Neuronal stem cell (in vitro differentiated cells): ENCODE measurements around the gene MFGE8.

Source experiments
- DNase-seq: peaks from one replicate; pipeline ENCODE4 v3.0.0-alpha.2; 2013; ENCODE audit warnings: low spot score
- H2AFZ ChIP-seq: one replicate; pipeline ENCODE4 v1.6.1; 2013; ENCODE audit warnings: mild to moderate bottlenecking, low read length, inconsistent platforms
- H2AK5ac ChIP-seq: 2 replicates; pipeline ENCODE4 v1.6.1; 2013; ENCODE audit warnings: low read depth, mild to moderate bottlenecking, inconsistent platforms, low read length, moderate library complexity, mixed read lengths
- H2BK120ac ChIP-seq: 2 replicates; pipeline ENCODE4 v1.6.1; 2013; ENCODE audit warnings: low read depth, mild to moderate bottlenecking, inconsistent platforms, low read length, moderate library complexity, mixed read lengths
- H2BK12ac ChIP-seq: one replicate; pipeline ENCODE4 v1.6.1; 2013; ENCODE audit warnings: low read length, inconsistent platforms
- H2BK15ac ChIP-seq: 2 replicates; pipeline ENCODE4 v1.6.1; 2013; ENCODE audit warnings: mild to moderate bottlenecking, low read length, inconsistent platforms, mixed read lengths
- H2BK5ac ChIP-seq: one replicate; pipeline ENCODE4 v1.6.1; 2013; ENCODE audit warnings: inconsistent platforms, mild to moderate bottlenecking, low read length, moderate library complexity
- H3K14ac ChIP-seq: one replicate; pipeline ENCODE4 v1.6.1; 2013; ENCODE audit warnings: low read length, inconsistent platforms
- H3K18ac ChIP-seq: 2 replicates; pipeline ENCODE4 v1.6.1; 2013; ENCODE audit warnings: low read length, inconsistent platforms
- H3K23ac ChIP-seq: 2 replicates; pipeline ENCODE4 v1.6.1; 2013; ENCODE audit warnings: low read depth, mild to moderate bottlenecking, mixed read lengths, low read length, inconsistent platforms; ENCODE audit not compliant: poor library complexity
- H3K27ac ChIP-seq: replicated peaks from 3 replicates; pipeline ENCODE4 v1.5.1; 2013; ENCODE audit warnings: low read length, inconsistent platforms
- H3K27me3 ChIP-seq, 3 experiments: 2 replicates each; pipeline ENCODE4 v1.6.1; 2013; ENCODE audit warnings: low read length in 3 of 3, mild to moderate bottlenecking in 2 of 3, inconsistent platforms in 1 of 3, low read depth in 1 of 3, mixed read lengths in 1 of 3, moderate library complexity in 1 of 3; ENCODE audit not compliant: control insufficient read depth in 3 of 3, insufficient read depth in 3 of 3
- H3K36me3 ChIP-seq, 2 donors: replicated peaks in 1 of 2; 2 replicates each; pipeline ENCODE4 v1.6.1; 2013; ENCODE audit warnings: low read length in 2 of 2; ENCODE audit not compliant: control insufficient read depth in 2 of 2, insufficient read depth in 2 of 2
- H3K4ac ChIP-seq: 2 replicates; pipeline ENCODE4 v1.6.1; 2013; ENCODE audit warnings: inconsistent platforms, mild to moderate bottlenecking, low read length, moderate library complexity
- H3K4me1 ChIP-seq, 2 donors: 1 replicate in 1 of 2; 2 replicates in 1 of 2; pipeline ENCODE4 v1.6.1; 2013; ENCODE audit warnings: low read length in 2 of 2, low read depth in 1 of 2; ENCODE audit not compliant: control insufficient read depth in 2 of 2, insufficient read depth in 1 of 2
- H3K4me2 ChIP-seq: one replicate; pipeline ENCODE4 v1.6.1; 2013; ENCODE audit warnings: mild to moderate bottlenecking, low read length, inconsistent platforms; ENCODE audit not compliant: insufficient read depth, poor library complexity, severe bottlenecking
- H3K4me3 ChIP-seq, 2 donors: 2 replicates each; pipeline ENCODE4 v1.5.1; 2013; ENCODE audit warnings: low read length in 2 of 2, mild to moderate bottlenecking in 2 of 2, inconsistent platforms in 1 of 2, moderate library complexity in 1 of 2
- H3K79me1 ChIP-seq: one replicate; pipeline ENCODE4 v1.6.1; 2013; ENCODE audit warnings: low read depth, mild to moderate bottlenecking, inconsistent platforms, low read length, moderate library complexity
- H3K9ac ChIP-seq: one replicate; pipeline ENCODE4 v1.6.1; 2013; ENCODE audit warnings: mild to moderate bottlenecking, low read depth, low read length, inconsistent platforms; ENCODE audit not compliant: poor library complexity
- H3K9me3 ChIP-seq, 2 donors: replicated peaks in 1 of 2; 2 replicates each; pipeline versions ENCODE3 to v1.6.1; 2013; ENCODE audit warnings: low read length in 2 of 2, mild to moderate bottlenecking in 2 of 2, inconsistent platforms in 1 of 2, low read depth in 1 of 2, mixed read lengths in 1 of 2, moderate library complexity in 1 of 2; ENCODE audit not compliant: control insufficient read depth in 2 of 2, insufficient read depth in 1 of 2
- H4K8ac ChIP-seq: one replicate; pipeline ENCODE4 v1.6.1; 2013; ENCODE audit warnings: low read depth, mild to moderate bottlenecking, inconsistent platforms, low read length, moderate library complexity
- H4K91ac ChIP-seq: one replicate; pipeline ENCODE4 v1.6.1; 2013; ENCODE audit warnings: low read length, low read depth, mild to moderate bottlenecking, inconsistent platforms; ENCODE audit not compliant: poor library complexity
- WGBS, 2 donors: extraction: QIAGEN DNeasy Blood & Tissue Kit; methylation state at CpG; one replicate each; pipeline ENCODE4 v1.1.7; 2013; ENCODE audit warnings: missing lambda C conversion rate in 2 of 2, mixed read lengths in 1 of 2; ENCODE audit not compliant: insufficient read length in 2 of 2, insufficient replicate concordance in 1 of 2; ENCODE audit errors: extremely low coverage in 2 of 2; 5-methylcytosine and 5-hydroxymethylcytosine counted together

The MFGE8 gene

GRCh38 chr15:88954431-88955277 lies 41.5 kb upstream of the MFGE8 start:
- H2BK120ac ChIP-seq, result peak overlapping the region; percentile 34
- H3K23ac ChIP-seq, result peak overlapping the region; percentile 3
- no peak overlapping the region for H3K4me2 ChIP-seq
- H3K27ac ChIP-seq, result no peak overlapping the region
- H2BK12ac ChIP-seq, result no peak overlapping the region
- H3K14ac ChIP-seq, result no peak overlapping the region
- no peak overlapping the region for H4K91ac ChIP-seq
- no peaks in the 10 kb centered on the region for H3K27me3 ChIP-seq
- H2AK5ac ChIP-seq, result peak overlapping the region; percentile 81
- peaks cover 8% of the 10 kb centered on the region in 2 donors for H3K4me1 ChIP-seq
- no peaks in the 10 kb centered on the region for H3K79me1 ChIP-seq
- peak overlapping the region; percentile 94 for H2AFZ ChIP-seq
- H2BK5ac ChIP-seq, result peak overlapping the region; percentile 54
- no peaks in the 10 kb centered on the region for H3K36me3 ChIP-seq
- H3K4me3 ChIP-seq, result no peak overlapping the region
- WGBS, 2 donors, result no CpG with 5 or more reads among the region's 15 CpGs
- no peak overlapping the region for H4K8ac ChIP-seq
- H3K9ac ChIP-seq, result no peak overlapping the region
- DNase-seq, result no peak
- peak overlapping the region; percentile 86 for H3K18ac ChIP-seq
- H3K9me3 ChIP-seq, result no peaks in the 10 kb centered on the region
- peak overlapping the region; percentile 26 for H3K4ac ChIP-seq
- H2BK15ac ChIP-seq, result no peak overlapping the region

DNA sequence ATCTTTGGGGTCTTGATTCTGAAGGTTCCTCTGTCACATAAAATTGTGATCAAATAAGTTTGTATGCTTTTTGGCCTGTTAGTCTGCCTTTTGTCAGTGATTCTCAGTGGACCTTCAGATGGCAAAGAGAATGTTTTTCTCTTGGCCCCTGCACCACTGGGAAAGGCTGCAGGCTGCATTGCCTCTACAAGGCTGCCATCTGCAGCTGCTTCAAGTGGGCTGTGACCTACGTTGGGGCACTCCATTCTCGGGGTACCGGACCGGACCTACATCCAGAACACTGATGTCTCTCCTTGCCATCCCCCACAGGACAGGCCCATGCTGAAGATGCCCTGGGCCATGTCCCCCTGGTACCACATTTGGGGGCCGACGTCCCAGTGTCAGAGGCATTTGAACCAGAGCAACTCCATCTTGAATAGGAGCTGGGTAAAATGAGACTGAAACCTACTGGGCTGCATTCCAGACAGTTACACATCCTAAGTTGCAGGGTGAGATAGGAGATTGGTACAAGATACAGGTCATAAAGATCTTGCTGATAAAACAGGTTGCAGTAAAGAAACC lies 37.5 kb upstream of the MFGE8 start:
- Histone ChIP-seq H2AFZ (no peak overlapping the region), H2BK15ac (no peak overlapping the region), H2BK12ac (no peak overlapping the region), H3K4me2 (no peak overlapping the region), H2AK5ac (no peak overlapping the region), H3K23ac (no peak overlapping the region), H3K14ac (no peak overlapping the region), H3K36me3 (no peaks in the 10 kb centered on the region), H4K91ac (no peak overlapping the region), H3K4me1 (peaks cover 8% of the 10 kb centered on the region in 2 donors), H3K79me1 (no peaks in the 10 kb centered on the region), H3K9ac (no peak overlapping the region), H2BK120ac (no peak overlapping the region), H2BK5ac (no peak overlapping the region), H3K4ac (no peak overlapping the region), H3K27me3 (peaks cover 0 to 4% (median 0%) of the 10 kb centered on the region in 3 experiments), H4K8ac (no peak overlapping the region), H3K27ac (no peak overlapping the region), H3K18ac (no peak overlapping the region), H3K9me3 (no peaks in the 10 kb centered on the region), H3K4me3 (no peak overlapping the region)
- no peak for DNase-seq
- WGBS, 2 donors, result no CpG with 5 or more reads among the region's 6 CpGs

DNA sequence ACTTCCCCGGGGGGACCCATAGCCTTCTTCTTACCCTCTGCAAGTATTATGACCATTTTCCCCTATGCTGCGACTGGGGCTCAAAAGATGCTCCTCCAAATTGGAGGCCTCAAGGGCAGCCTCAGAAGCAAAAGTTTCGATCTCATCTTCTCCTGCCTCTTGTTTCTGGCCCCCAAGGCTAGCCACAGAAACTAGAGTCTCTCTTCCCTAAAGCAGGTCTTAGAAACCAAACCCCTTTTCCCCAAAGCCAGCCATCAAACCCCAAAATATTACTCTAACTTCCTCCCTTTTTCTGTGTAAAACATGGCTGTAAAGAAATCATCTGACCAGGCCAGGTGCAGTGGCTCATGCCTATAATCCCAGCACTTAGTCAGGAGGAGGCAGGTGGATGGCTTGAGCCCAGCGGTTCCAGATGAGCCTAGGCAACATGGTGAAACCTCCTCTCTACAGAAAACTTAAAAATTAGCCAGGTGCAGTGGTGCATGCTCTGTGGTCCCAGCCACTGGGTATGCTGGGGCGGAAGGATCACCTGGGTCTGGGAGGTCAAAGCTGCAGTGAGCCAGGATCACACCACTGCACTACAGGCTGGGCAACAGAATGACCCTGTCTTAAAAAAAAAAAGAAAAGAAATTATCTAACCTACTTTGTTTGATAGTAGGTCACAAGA lies 36.7 kb upstream of the MFGE8 start:
- peak overlapping the region; percentile 5 for H3K23ac ChIP-seq
- no peak overlapping the region for H2BK120ac ChIP-seq
- H3K4me1 ChIP-seq, result peaks cover 6 to 8% of the 10 kb centered on the region in 2 donors
- no peak overlapping the region for H2BK5ac ChIP-seq
- H4K91ac ChIP-seq, result no peak overlapping the region
- no peak overlapping the region for H2BK12ac ChIP-seq
- no peak overlapping the region for H3K9ac ChIP-seq
- H3K79me1 ChIP-seq, result no peaks in the 10 kb centered on the region
- no peak overlapping the region for H3K4me2 ChIP-seq
- no peaks in the 10 kb centered on the region for H3K36me3 ChIP-seq
- no peak overlapping the region for H2AFZ ChIP-seq
- no peaks in the 10 kb centered on the region for H3K9me3 ChIP-seq
- H2BK15ac ChIP-seq, result no peak overlapping the region
- H3K27ac ChIP-seq, result no peak overlapping the region
- H3K4ac ChIP-seq, result no peak overlapping the region
- no peak overlapping the region for H3K4me3 ChIP-seq
- no peak overlapping the region for H3K18ac ChIP-seq
- DNase-seq, result no peak
- H2AK5ac ChIP-seq, result no peak overlapping the region
- H4K8ac ChIP-seq, result no peak overlapping the region
- no CpG with 5 or more reads among the region's 5 CpGs for WGBS, 2 donors
- H3K27me3 ChIP-seq, result peaks cover 0 to 4% (median 0%) of the 10 kb centered on the region in 3 experiments
- no peak overlapping the region for H3K14ac ChIP-seq

- no peak overlapping the region for H2BK5ac ChIP-seq
- no peaks in the 10 kb centered on the region for H3K36me3 ChIP-seq
- DNase-seq, result no peak
- peaks cover 0 to 1% of the 10 kb centered on the region in 2 donors for H3K9me3 ChIP-seq
- no peak overlapping the region for H4K8ac ChIP-seq
- H3K14ac ChIP-seq, result no peak overlapping the region
- WGBS, 2 donors, result no CpG with 5 or more reads among the region's 4 CpGs
- H3K27ac ChIP-seq, result no peak overlapping the region
- no peak overlapping the region for H4K91ac ChIP-seq
- H3K9ac ChIP-seq, result no peak overlapping the region
- no peaks in the 10 kb centered on the region for H3K79me1 ChIP-seq
- H3K27me3 ChIP-seq, result no peaks in the 10 kb centered on the region
- H3K4me1 ChIP-seq, result no peaks in the 10 kb centered on the region
- H3K4me3 ChIP-seq, result no peak overlapping the region
- H3K4ac ChIP-seq, result no peak overlapping the region
- H3K23ac ChIP-seq, result no peak overlapping the region
- H2BK12ac ChIP-seq, result no peak overlapping the region
- no peak overlapping the region for H3K18ac ChIP-seq
- H2AK5ac ChIP-seq, result no peak overlapping the region
- no peak overlapping the region for H2BK120ac ChIP-seq
- no peak overlapping the region for H2BK15ac ChIP-seq
- no peak overlapping the region for H2AFZ ChIP-seq
- no peak overlapping the region for H3K4me2 ChIP-seq
Measured at GRCh38 chr15:88940110-88940675, 27.0 kb upstream of the MFGE8 start.
